HCT116 (cell line): ENCODE data around the gene MAP2K5. TPM values are rescaled to one million over a fixed set of nuclear protein-coding genes. Genes with fewer than 3 reads are reported as not detected.

Experiments
- ATAC-seq: fragments of 200-7000 bp; cut with Tn5 transposase; 2 replicates; pipeline ENCODE4 v1.9.1; 2020; ENCODE audit warnings: mild to moderate bottlenecking, moderate library complexity
- BruUV-seq: library from RNA; stranded (reverse); fragments of 400-500 nt; replicated peaks from 2 replicates; lab custom pipeline; 2021; lab: Mats Ljungman, UMichigan
- CTCF ChIA-PET: fragments of 300-600 bp; sonication (Branson Sonifier 250); formaldehyde crosslinking; loops from one replicate; lab custom pipeline; 2021; ENCODE audit warnings: antibody characterized with exemption; lab: Charles Lee
- POLR2A ChIA-PET: fragments of 300-600, 350-600 bp; sonication (Branson Sonifier 250); formaldehyde crosslinking; loops from one replicate; lab custom pipeline; 2021; ENCODE audit warnings: antibody characterized with exemption; lab: Charles Lee
- RAD21 ChIA-PET, 2 experiments: fragments of 300-600 bp; sonication (Branson Sonifier 250); formaldehyde crosslinking; loops; one replicate each; lab custom pipeline; 2023; ENCODE audit warnings: low total read pairs in 2 of 2; ENCODE audit not compliant: uncharacterized antibody in 2 of 2, unreplicated experiment in 2 of 2, low non-redundant PET in 1 of 2; lab: Charles Lee
- DNase-seq: peaks from one replicate; pipeline ENCODE4 v3.0.0-alpha.2; 2010; ENCODE audit warnings: low read depth, low spot score
- H2AFZ ChIP-seq: fragments of 200-600 bp; shearing (Covaris generic), sonication (generic); 2 replicates; pipeline ENCODE4 v1.6.1; 2017; ENCODE audit warnings: low read depth, mixed run types, mixed read lengths, antibody characterized with exemption, low read length; ENCODE audit not compliant: poor library complexity, severe bottlenecking
- H3K27ac ChIP-seq: 2 replicates; pipeline ENCODE4 v1.5.1; 2012; ENCODE audit warnings: low read depth, low read length
- H3K27me3 ChIP-seq: fragments of 200-600 bp; sonication (generic); 2 replicates; pipeline ENCODE4 v1.6.1; 2016; ENCODE audit warnings: mixed run types, low read length, mixed read lengths; ENCODE audit not compliant: insufficient read depth
- H3K36me3 ChIP-seq, 2 experiments: fragments of 200-500 bp in 1 of 2; fragments of 200-600 bp in 1 of 2; sonication (Bioruptor generic) in 1 of 2; sonication (generic) in 1 of 2; 2 replicates each; pipeline versions ENCODE4 v1.5.1 to v1.6.1; 2014 to 2016; ENCODE audit warnings: low read length in 2 of 2, inconsistent platforms in 1 of 2, mixed read lengths in 1 of 2, mixed run types in 1 of 2; ENCODE audit not compliant: insufficient read depth in 2 of 2, control insufficient read depth in 1 of 2
- H3K4me1 ChIP-seq, 2 experiments: fragments of 200-600 bp in 1 of 2; sonication (generic) in 1 of 2; 2 replicates each; pipeline versions ENCODE4 v1.5.1 to v1.6.1; 2012 to 2017; ENCODE audit warnings: low read length in 2 of 2, inconsistent platforms in 1 of 2, mild to moderate bottlenecking in 1 of 2, mixed read lengths in 1 of 2, mixed run types in 1 of 2, moderate library complexity in 1 of 2; ENCODE audit not compliant: insufficient read depth in 2 of 2, control insufficient read depth in 1 of 2
- H3K4me2 ChIP-seq: fragments of 200-600 bp; sonication (generic); 2 replicates; pipeline ENCODE4 v1.6.1; 2017; ENCODE audit warnings: mixed run types, low read length, mixed read lengths
- H3K4me3 ChIP-seq, 2 experiments: fragments of 200-600 bp in 1 of 2; sonication (generic) in 1 of 2; replicated peaks in 1 of 2; 2 replicates each; pipeline ENCODE4 v1.5.1; 2011 to 2016; ENCODE audit warnings: low read length in 2 of 2, control low read depth in 1 of 2, low read depth in 1 of 2, mild to moderate bottlenecking in 1 of 2, mixed read lengths in 1 of 2, mixed run types in 1 of 2
- H3K79me2 ChIP-seq: fragments of 200-600 bp; sonication (generic); 2 replicates; pipeline ENCODE4 v1.6.1; 2017; ENCODE audit warnings: mild to moderate bottlenecking, mixed run types, low read length, moderate library complexity, mixed read lengths; ENCODE audit not compliant: insufficient read depth
- H3K9ac ChIP-seq: fragments of 200-600 bp; sonication (generic); 2 replicates; pipeline ENCODE4 v1.6.1; 2016; ENCODE audit warnings: low read length, mixed read lengths
- H3K9me2 ChIP-seq: fragments of 200-600 bp; sonication (generic), shearing (Covaris generic); 2 replicates; pipeline ENCODE4 v1.6.1; 2017; ENCODE audit warnings: mixed run types, mild to moderate bottlenecking, moderate library complexity; ENCODE audit not compliant: insufficient read depth
- H3K9me3 ChIP-seq, 2 experiments: fragments of 200-500 bp in 1 of 2; fragments of 200-600 bp in 1 of 2; sonication (Bioruptor generic) in 1 of 2; sonication (generic) in 1 of 2; 2 replicates each; pipeline ENCODE4 v1.6.1; 2014 to 2017; ENCODE audit warnings: low read length in 2 of 2, mixed read lengths in 2 of 2, inconsistent platforms in 1 of 2, low read depth in 1 of 2, mild to moderate bottlenecking in 1 of 2, mixed run types in 1 of 2, moderate library complexity in 1 of 2; ENCODE audit not compliant: control insufficient read depth in 1 of 2, insufficient read depth in 1 of 2
- H4K20me1 ChIP-seq: fragments of 200-600 bp; sonication (generic), shearing (Covaris generic); 2 replicates; pipeline ENCODE4 v1.6.1; 2017; ENCODE audit warnings: mixed run types, mild to moderate bottlenecking, moderate library complexity; ENCODE audit not compliant: insufficient read depth
- EGR1 ChIP-seq: IDR thresholded peaks from 2 replicates; pipeline ENCODE4 v1.6.1; 2012; ENCODE audit warnings: low read depth
- ELF1 ChIP-seq: IDR thresholded peaks from 2 replicates; pipeline ENCODE4 v1.6.1; 2012; ENCODE audit warnings: low read depth, borderline replicate concordance
- SIN3A ChIP-seq: IDR thresholded peaks from 2 replicates; pipeline ENCODE4 v1.6.1; 2012; ENCODE audit warnings: low read depth
- SP1 ChIP-seq: IDR thresholded peaks from 2 replicates; pipeline ENCODE4 v1.6.1; 2012; ENCODE audit warnings: low read depth
- YY1 ChIP-seq: IDR thresholded peaks from 2 replicates; pipeline ENCODE4 v1.6.1; 2011; ENCODE audit warnings: low read length, low read depth, moderate library complexity, mild to moderate bottlenecking; ENCODE audit not compliant: insufficient replicate concordance; ENCODE audit errors: extremely low read depth
- ZFX ChIP-seq: fragments of 450-650 bp; IDR thresholded peaks from 2 replicates; pipeline ENCODE4 v1.6.1; 2017
- ZNF274 ChIP-seq: fragments of 200-500 bp; sonication (Bioruptor generic); IDR thresholded peaks from 2 replicates; pipeline ENCODE4 v1.6.1; 2014; ENCODE audit warnings: mild to moderate bottlenecking, low read depth, low read length, inconsistent platforms
- intact Hi-C: fragments of 100-400 bp; cut with micrococcal nuclease; formaldehyde crosslinking; loops from 2 replicates; pipeline ENCODE4 v1.10.0; 2022
- total RNA-seq: library from RNA; stranded (reverse); gene quantifications from one replicate; pipeline ENCODE4 v1.2.1, GENCODE V29; 2021; ENCODE audit not compliant: unreplicated experiment
- TF ChIP-seq, protein P1 (sequence below): IDR thresholded peaks from 2 replicates; pipeline ENCODE4 v1.6.1; 2011; ENCODE audit warnings: mild to moderate bottlenecking, low read length, moderate library complexity; ENCODE audit not compliant: insufficient replicate concordance; ENCODE audit errors: extremely low read depth
- TF ChIP-seq, protein P2 (sequence below): IDR thresholded peaks from 2 replicates; pipeline ENCODE4 v1.6.1; 2012
- TF ChIP-seq, protein P3 (sequence below): IDR thresholded peaks from 2 replicates; pipeline ENCODE4 v1.6.1; 2012; ENCODE audit warnings: low read depth
- TF ChIP-seq, protein P4 (sequence below), 3 experiments: fragments of 200-600 bp in 1 of 3; sonication (generic) in 1 of 3; IDR thresholded peaks in 2 of 3; conservative IDR thresholded peaks in 1 of 3; 2 replicates each; pipeline ENCODE4 v1.5.1; 2012 to 2017; ENCODE audit warnings: low read depth in 2 of 3, low read length in 2 of 3, antibody characterized with exemption in 1 of 3, borderline replicate concordance in 1 of 3, control low read depth in 1 of 3, mild to moderate bottlenecking in 1 of 3, mixed read lengths in 1 of 3, mixed run types in 1 of 3, moderate library complexity in 1 of 3; ENCODE audit not compliant: insufficient read depth in 1 of 3
- TF ChIP-seq, protein P5 (sequence below): IDR thresholded peaks from 2 replicates; pipeline ENCODE4 v1.6.1; 2012

MAP2K5 gene
- total RNA-seq, 1 experiment from 2014 or later, result 15.6 TPM

DNA sequence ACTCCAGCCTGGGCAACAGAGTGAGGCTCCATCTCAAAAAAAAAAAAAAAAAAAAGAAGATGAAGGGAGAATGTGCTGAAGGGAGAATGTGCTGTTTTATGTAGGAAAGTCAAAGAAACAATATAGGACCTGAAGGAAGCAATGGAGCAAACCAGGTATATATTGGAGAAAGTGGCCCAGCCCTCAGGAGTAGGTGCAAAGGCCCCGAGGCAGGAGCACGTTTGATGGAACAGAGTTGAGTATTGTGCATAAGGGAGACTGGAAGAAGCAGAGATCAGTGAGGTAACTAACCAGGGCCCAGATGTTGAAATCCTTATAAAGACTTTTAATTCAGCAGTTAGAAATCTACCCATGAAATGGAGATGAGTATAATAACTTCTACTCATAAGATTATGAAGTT lies 79.6 kb downstream of the MAP2K5 start:
- Histone ChIP-seq H3K9me2 (no peaks in the 10 kb centered on the region), H3K9me3 (no peaks in the 10 kb centered on the region), H2AFZ (no peak overlapping the region), H3K4me3 (no peak overlapping the region), H3K36me3 (no peaks in the 10 kb centered on the region; a peak in 1 of 4 replicates), H3K4me1 (no peaks in the 10 kb centered on the region), H3K27me3 (no peaks in the 10 kb centered on the region), H3K27ac (no peak overlapping the region), H3K9ac (no peak overlapping the region), H3K79me2 (no peaks in the 10 kb centered on the region), H3K4me2 (no peak overlapping the region)
- POLR2A ChIA-PET, result no interaction called here
- CTCF ChIA-PET, result no interaction called here
- ATAC-seq (no peak), DNase-seq (no peak)
- BruUV-seq, result no TSS peak
- intact Hi-C loops, result no loop called here
- TF ChIP-seq ELF1, result no peak
- TF ChIP-seq, all 23 proteins: peak for 0
- RAD21 ChIA-PET, result no interaction called here
- H4K20me1 ChIP-seq, result no peaks in the 10 kb centered on the region

DNA sequence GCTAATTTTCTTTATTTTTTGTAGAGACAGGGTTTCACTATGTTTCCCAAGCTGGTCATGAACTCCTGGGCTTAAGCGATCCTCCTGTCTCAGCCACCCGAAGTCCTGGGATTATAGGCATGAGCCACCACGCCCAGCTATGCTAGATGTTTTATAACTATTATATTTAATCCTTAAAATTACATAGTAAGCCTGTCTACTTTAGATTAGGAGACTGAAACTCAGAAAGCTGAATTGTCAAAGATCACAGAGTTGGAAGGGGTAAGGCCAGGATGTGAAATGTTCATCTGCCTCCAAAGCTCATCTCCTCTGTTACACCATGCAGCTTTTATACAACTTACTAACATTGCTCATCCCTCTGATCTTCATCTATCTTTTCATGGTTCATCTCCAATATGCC lies 89.8 kb downstream of the MAP2K5 start:
- ChIA-PET POLR2A (no interaction called here), CTCF (no interaction called here), RAD21 (no interaction called here)
- no peaks in the 10 kb centered on the region for H3K9me2 ChIP-seq
- no peak overlapping the region for H3K27ac ChIP-seq
- no peak overlapping the region for H3K9ac ChIP-seq
- H2AFZ ChIP-seq, result no peak overlapping the region
- no peaks in the 10 kb centered on the region for H3K27me3 ChIP-seq
- no peak overlapping the region for H3K4me3 ChIP-seq
- no peaks in the 10 kb centered on the region for H3K36me3 ChIP-seq
- no peak overlapping the region for H3K4me2 ChIP-seq
- no peak for ATAC-seq
- H4K20me1 ChIP-seq, result no peaks in the 10 kb centered on the region
- H3K4me1 ChIP-seq, result no peaks in the 10 kb centered on the region
- no peaks in the 10 kb centered on the region for H3K79me2 ChIP-seq
- intact Hi-C loops, result no loop called here
- no peak for DNase-seq
- no peaks in the 10 kb centered on the region for H3K9me3 ChIP-seq
- no TSS peak for BruUV-seq
- TF ChIP-seq SIN3A (no peak), ZNF274 (no peak), ZFX (no peak), YY1 (no peak), EGR1 (no peak), SP1 (no peak)
- TF ChIP-seq, protein P1, sequence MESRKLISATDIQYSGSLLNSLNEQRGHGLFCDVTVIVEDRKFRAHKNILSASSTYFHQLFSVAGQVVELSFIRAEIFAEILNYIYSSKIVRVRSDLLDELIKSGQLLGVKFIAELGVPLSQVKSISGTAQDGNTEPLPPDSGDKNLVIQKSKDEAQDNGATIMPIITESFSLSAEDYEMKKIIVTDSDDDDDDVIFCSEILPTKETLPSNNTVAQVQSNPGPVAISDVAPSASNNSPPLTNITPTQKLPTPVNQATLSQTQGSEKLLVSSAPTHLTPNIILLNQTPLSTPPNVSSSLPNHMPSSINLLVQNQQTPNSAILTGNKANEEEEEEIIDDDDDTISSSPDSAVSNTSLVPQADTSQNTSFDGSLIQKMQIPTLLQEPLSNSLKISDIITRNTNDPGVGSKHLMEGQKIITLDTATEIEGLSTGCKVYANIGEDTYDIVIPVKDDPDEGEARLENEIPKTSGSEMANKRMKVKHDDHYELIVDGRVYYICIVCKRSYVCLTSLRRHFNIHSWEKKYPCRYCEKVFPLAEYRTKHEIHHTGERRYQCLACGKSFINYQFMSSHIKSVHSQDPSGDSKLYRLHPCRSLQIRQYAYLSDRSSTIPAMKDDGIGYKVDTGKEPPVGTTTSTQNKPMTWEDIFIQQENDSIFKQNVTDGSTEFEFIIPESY, result no peak
- TF ChIP-seq, protein P2, sequence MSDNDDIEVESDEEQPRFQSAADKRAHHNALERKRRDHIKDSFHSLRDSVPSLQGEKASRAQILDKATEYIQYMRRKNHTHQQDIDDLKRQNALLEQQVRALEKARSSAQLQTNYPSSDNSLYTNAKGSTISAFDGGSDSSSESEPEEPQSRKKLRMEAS, result no peak
- TF ChIP-seq, protein P3, sequence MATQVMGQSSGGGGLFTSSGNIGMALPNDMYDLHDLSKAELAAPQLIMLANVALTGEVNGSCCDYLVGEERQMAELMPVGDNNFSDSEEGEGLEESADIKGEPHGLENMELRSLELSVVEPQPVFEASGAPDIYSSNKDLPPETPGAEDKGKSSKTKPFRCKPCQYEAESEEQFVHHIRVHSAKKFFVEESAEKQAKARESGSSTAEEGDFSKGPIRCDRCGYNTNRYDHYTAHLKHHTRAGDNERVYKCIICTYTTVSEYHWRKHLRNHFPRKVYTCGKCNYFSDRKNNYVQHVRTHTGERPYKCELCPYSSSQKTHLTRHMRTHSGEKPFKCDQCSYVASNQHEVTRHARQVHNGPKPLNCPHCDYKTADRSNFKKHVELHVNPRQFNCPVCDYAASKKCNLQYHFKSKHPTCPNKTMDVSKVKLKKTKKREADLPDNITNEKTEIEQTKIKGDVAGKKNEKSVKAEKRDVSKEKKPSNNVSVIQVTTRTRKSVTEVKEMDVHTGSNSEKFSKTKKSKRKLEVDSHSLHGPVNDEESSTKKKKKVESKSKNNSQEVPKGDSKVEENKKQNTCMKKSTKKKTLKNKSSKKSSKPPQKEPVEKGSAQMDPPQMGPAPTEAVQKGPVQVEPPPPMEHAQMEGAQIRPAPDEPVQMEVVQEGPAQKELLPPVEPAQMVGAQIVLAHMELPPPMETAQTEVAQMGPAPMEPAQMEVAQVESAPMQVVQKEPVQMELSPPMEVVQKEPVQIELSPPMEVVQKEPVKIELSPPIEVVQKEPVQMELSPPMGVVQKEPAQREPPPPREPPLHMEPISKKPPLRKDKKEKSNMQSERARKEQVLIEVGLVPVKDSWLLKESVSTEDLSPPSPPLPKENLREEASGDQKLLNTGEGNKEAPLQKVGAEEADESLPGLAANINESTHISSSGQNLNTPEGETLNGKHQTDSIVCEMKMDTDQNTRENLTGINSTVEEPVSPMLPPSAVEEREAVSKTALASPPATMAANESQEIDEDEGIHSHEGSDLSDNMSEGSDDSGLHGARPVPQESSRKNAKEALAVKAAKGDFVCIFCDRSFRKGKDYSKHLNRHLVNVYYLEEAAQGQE, result no peak
- TF ChIP-seq, protein P4, sequence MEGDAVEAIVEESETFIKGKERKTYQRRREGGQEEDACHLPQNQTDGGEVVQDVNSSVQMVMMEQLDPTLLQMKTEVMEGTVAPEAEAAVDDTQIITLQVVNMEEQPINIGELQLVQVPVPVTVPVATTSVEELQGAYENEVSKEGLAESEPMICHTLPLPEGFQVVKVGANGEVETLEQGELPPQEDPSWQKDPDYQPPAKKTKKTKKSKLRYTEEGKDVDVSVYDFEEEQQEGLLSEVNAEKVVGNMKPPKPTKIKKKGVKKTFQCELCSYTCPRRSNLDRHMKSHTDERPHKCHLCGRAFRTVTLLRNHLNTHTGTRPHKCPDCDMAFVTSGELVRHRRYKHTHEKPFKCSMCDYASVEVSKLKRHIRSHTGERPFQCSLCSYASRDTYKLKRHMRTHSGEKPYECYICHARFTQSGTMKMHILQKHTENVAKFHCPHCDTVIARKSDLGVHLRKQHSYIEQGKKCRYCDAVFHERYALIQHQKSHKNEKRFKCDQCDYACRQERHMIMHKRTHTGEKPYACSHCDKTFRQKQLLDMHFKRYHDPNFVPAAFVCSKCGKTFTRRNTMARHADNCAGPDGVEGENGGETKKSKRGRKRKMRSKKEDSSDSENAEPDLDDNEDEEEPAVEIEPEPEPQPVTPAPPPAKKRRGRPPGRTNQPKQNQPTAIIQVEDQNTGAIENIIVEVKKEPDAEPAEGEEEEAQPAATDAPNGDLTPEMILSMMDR (IDR thresholded peaks at IDR 0.05 in 2 of 3, conservative IDR thresholded peaks at IDR 0.05 in 1 of 3; ENCODE audit: borderline replicate concordance in 1 of 3, insufficient read depth in 1 of 3, low read depth in 2 of 3, low read length in 2 of 3), result no peak
- TF ChIP-seq, protein P5, sequence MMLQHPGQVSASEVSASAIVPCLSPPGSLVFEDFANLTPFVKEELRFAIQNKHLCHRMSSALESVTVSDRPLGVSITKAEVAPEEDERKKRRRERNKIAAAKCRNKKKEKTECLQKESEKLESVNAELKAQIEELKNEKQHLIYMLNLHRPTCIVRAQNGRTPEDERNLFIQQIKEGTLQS, result no peak
